Tibial artery (tissue), 4 donors: ENCODE measurements around the gene IGSF9.

Experiments
- DNase-seq, 2 donors: peaks; one replicate each; pipeline ENCODE4 v3.0.0-alpha.2; 2019
- H3K27ac ChIP-seq, 2 donors: fragments of 200-600 bp; sonication (generic) in 1 of 2; 1 replicate in 1 of 2; 2 replicates in 1 of 2; pipeline ENCODE4 v1.5.1; 2018 to 2019; ENCODE audit warnings: mild to moderate bottlenecking in 1 of 2
- H3K27me3 ChIP-seq, 2 donors: fragments of 200-600 bp; sonication (generic) in 1 of 2; one replicate each; pipeline versions ENCODE4 v1.5.1 to v1.6.0; 2016 to 2019
- H3K36me3 ChIP-seq, 3 donors: fragments of 200-600 bp; sonication (generic) in 2 of 3; one replicate each; pipeline ENCODE4 v1.5.1; 2016 to 2019; ENCODE audit warnings: mild to moderate bottlenecking in 2 of 3
- H3K4me1 ChIP-seq, 4 donors: fragments of 200-600 bp; sonication (generic) in 2 of 4; 1 replicate in 3 of 4; 2 replicates in 1 of 4; pipeline ENCODE4 v1.5.1; 2016 to 2019
- H3K4me3 ChIP-seq, 2 donors: fragments of 200-600 bp; sonication (generic) in 1 of 2; 1 replicate in 1 of 2; 2 replicates in 1 of 2; pipeline ENCODE4 v1.5.1; 2018 to 2019; ENCODE audit warnings: mild to moderate bottlenecking in 2 of 2
- H3K9me3 ChIP-seq, 3 donors: fragments of 200-600 bp; sonication (generic) in 1 of 3; one replicate each; pipeline ENCODE4 v1.5.1; 2016 to 2019
- intact Hi-C: fragments of 100-400 bp; cut with DNase I; formaldehyde crosslinking; loops from one replicate; pipeline ENCODE4 v1.15.0; 2023; ENCODE audit warnings: low total_unique reads
- TF ChIP-seq, protein P1 (sequence below), 2 experiments: fragments of 200-600 bp in 1 of 2; fragments of 450-650 bp in 1 of 2; IDR thresholded peaks; one replicate each; pipeline ENCODE4 v1.5.1; 2017 to 2019; ENCODE audit warnings: antibody characterized with exemption in 2 of 2, mild to moderate bottlenecking in 1 of 2, moderate library complexity in 1 of 2

IGSF9 gene

GRCh38 chr1:159973350-159973940 is 28.0 kb upstream of the IGSF9 start:
- intact Hi-C loops, result no loop called here
- no peak overlapping the region for H3K27ac ChIP-seq
- H3K9me3 ChIP-seq, result no peaks in the 10 kb centered on the region
- peaks cover 0 to 15% of the 10 kb centered on the region in 2 donors for H3K27me3 ChIP-seq
- no peaks in the 10 kb centered on the region for H3K4me1 ChIP-seq
- H3K36me3 ChIP-seq, result no peaks in the 10 kb centered on the region
- DNase-seq, result no peak
- TF ChIP-seq, protein P1, sequence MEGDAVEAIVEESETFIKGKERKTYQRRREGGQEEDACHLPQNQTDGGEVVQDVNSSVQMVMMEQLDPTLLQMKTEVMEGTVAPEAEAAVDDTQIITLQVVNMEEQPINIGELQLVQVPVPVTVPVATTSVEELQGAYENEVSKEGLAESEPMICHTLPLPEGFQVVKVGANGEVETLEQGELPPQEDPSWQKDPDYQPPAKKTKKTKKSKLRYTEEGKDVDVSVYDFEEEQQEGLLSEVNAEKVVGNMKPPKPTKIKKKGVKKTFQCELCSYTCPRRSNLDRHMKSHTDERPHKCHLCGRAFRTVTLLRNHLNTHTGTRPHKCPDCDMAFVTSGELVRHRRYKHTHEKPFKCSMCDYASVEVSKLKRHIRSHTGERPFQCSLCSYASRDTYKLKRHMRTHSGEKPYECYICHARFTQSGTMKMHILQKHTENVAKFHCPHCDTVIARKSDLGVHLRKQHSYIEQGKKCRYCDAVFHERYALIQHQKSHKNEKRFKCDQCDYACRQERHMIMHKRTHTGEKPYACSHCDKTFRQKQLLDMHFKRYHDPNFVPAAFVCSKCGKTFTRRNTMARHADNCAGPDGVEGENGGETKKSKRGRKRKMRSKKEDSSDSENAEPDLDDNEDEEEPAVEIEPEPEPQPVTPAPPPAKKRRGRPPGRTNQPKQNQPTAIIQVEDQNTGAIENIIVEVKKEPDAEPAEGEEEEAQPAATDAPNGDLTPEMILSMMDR (IDR thresholded peaks at IDR 0.05), result no peak
- H3K4me3 ChIP-seq, result no peak overlapping the region

- Histone ChIP-seq H3K4me3 (no peak overlapping the region), H3K27me3 (peaks cover 0 to 15% of the 10 kb centered on the region in 2 donors), H3K9me3 (no peaks in the 10 kb centered on the region), H3K36me3 (no peaks in the 10 kb centered on the region), H3K4me1 (no peaks in the 10 kb centered on the region), H3K27ac (no peak overlapping the region)
- intact Hi-C loops, result no loop called here
- DNase-seq, result no peak
- TF ChIP-seq, protein P1 (IDR thresholded peaks at IDR 0.05), result no peak
These were observed 27.2 kb upstream of the IGSF9 start for GRCh38 chr1:159972443-159973205.

- Histone ChIP-seq H3K36me3 (no peaks in the 10 kb centered on the region), H3K27ac (no peak overlapping the region), H3K9me3 (no peaks in the 10 kb centered on the region), H3K27me3 (peaks cover 0 to 15% of the 10 kb centered on the region in 2 donors), H3K4me1 (no peaks in the 10 kb centered on the region), H3K4me3 (no peak overlapping the region)
- DNase-seq, result no peak
- intact Hi-C loops, result no loop called here
- TF ChIP-seq, protein P1 (IDR thresholded peaks at IDR 0.05), result no peak
These were observed 25.5 kb upstream of the IGSF9 start for GRCh38 chr1:159970932-159971342.

- Histone ChIP-seq H3K4me1 (no peaks in the 10 kb centered on the region), H3K9me3 (no peaks in the 10 kb centered on the region), H3K36me3 (no peaks in the 10 kb centered on the region), H3K4me3 (no peak overlapping the region), H3K27ac (no peak overlapping the region), H3K27me3 (peaks cover 0 to 7% of the 10 kb centered on the region in 2 donors)
- TF ChIP-seq, protein P1 (IDR thresholded peaks at IDR 0.05), result no peak
- no peak for DNase-seq
- intact Hi-C loops, result no loop called here
These were observed 23.5 kb upstream of the IGSF9 start for GRCh38 chr1:159968901-159969300.

- no peaks in the 10 kb centered on the region for H3K36me3 ChIP-seq
- TF ChIP-seq, protein P1 (IDR thresholded peaks at IDR 0.05), result no peak
- intact Hi-C loops, result no loop called here
- no peaks in the 10 kb centered on the region for H3K9me3 ChIP-seq
- no peak overlapping the region for H3K4me3 ChIP-seq
- DNase-seq, result peak in 1 of 2 donors; percentile 16
- H3K27me3 ChIP-seq, result no peaks in the 10 kb centered on the region
- no peaks in the 10 kb centered on the region for H3K4me1 ChIP-seq
- no peak overlapping the region for H3K27ac ChIP-seq
These were observed 19.9 kb upstream of the IGSF9 start for GRCh38 chr1:159965263-159965662.
